Measurements from ENCODE around the gene CRYGN. TPM values are rescaled to one million over a fixed set of nuclear protein-coding genes. Genes with fewer than 3 reads are reported as not detected.

CRYGN gene
- total RNA-seq, 2 donors from 2014 or later, result 0.90 TPM; not detected in 1

DNA sequence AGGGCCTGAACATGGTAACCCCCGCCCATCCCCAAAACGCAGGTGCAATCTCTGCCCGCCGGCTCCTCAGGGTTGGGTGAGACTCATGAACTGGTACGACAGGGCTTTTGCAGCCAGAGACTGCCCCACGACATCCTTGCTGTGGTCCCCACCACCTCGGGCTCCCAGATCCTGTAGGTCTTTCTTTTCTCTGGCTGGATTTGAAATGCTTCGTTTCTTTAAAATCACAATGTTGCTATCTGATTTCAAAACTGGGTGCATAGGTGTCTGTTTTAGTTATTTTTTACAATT is 52.0 kb downstream of the CRYGN start:
- DNase-seq (ENCODE audit: low spot score), result no peak
- H3K4me3 ChIP-seq, result no peak overlapping the region
- no peaks in the 10 kb centered on the region for H3K27me3 ChIP-seq
- no peaks in the 10 kb centered on the region for H3K4me1 ChIP-seq
- TF ChIP-seq CTCF (IDR thresholded peaks at IDR 0.05), result no peak
- H3K36me3 ChIP-seq, result no peaks in the 10 kb centered on the region
- no peaks in the 10 kb centered on the region for H3K9me3 ChIP-seq
- H3K27ac ChIP-seq, result no peak overlapping the region

GRCh38 chr7:151387161-151388006 is 52.6 kb downstream of the CRYGN start:
- H3K9me3 ChIP-seq, result no peaks in the 10 kb centered on the region
- H3K4me3 ChIP-seq, result no peak overlapping the region
- H3K4me1 ChIP-seq, result no peaks in the 10 kb centered on the region
- TF ChIP-seq CTCF (IDR thresholded peaks at IDR 0.05), result no peak
- H3K36me3 ChIP-seq, result no peaks in the 10 kb centered on the region
- H3K27ac ChIP-seq, result no peak overlapping the region
- DNase-seq (ENCODE audit: low spot score), result no peak
- peaks cover 0 to 3% of the 10 kb centered on the region in 2 donors for H3K27me3 ChIP-seq

DNA sequence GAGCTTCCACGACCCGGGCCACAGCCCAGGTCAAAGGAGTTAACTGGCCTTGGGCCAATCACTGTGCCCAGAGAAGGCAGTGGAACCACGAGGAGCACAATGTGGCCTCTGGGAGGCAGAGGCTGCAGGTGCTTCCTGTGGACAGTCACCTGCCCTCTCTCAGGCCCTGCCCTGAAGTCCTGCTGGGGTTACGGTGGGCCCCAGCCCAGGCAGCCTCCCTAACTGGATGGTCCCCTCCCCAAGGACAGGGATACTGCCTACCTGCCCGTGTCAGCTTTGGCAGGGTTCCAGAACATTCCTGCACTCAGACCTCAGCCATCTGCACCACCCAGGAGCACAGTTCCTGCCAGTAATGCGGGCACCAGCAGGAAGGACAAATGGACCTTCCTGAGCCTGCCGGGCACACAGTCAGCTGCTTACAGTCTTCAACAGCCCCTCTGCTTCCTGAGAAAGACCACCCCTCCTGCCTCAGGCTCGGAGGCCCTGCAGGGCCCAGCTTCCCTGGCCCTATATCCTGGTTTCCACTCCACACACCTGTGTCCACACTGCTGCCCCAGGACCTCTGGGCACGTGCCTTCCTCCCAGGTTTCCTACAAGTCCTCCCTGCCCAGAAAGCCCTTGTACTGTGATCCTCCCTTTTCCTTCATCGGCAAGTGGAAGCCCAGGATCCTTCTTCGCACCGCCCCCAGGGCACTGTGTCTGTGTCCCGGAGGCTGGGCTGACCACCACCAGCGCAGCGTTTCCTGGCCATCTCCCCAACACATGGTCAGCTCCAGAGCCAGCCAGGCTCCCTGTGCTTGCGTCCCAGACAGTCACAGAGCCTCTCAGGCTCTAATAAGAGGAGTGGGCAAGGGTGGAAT is 53.4 kb downstream of the CRYGN start:
- peaks cover 2 to 11% of the 10 kb centered on the region in 2 donors for H3K27me3 ChIP-seq
- H3K27ac ChIP-seq, result no peak overlapping the region

GRCh38 chr7:151385626-151386300 is 54.2 kb downstream of the CRYGN start:
- H3K36me3 ChIP-seq, result no peaks in the 10 kb centered on the region
- no peak for TF ChIP-seq CTCF (IDR thresholded peaks at IDR 0.05)
- H3K4me1 ChIP-seq, result peaks cover 0 to 15% of the 10 kb centered on the region in 2 donors
- H3K27ac ChIP-seq, result no peak overlapping the region
- H3K27me3 ChIP-seq, result peaks cover 2 to 15% of the 10 kb centered on the region in 2 donors
- DNase-seq (ENCODE audit: low spot score), result no peak
- no peak overlapping the region for H3K4me3 ChIP-seq
- no peaks in the 10 kb centered on the region for H3K9me3 ChIP-seq

More for the DNA sequence above, 53.4 kb downstream of the CRYGN start:
- no peak overlapping the region for H3K4me3 ChIP-seq
- no peaks in the 10 kb centered on the region for H3K36me3 ChIP-seq
- no peaks in the 10 kb centered on the region for H3K9me3 ChIP-seq
- peaks cover 0 to 8% of the 10 kb centered on the region in 2 donors for H3K4me1 ChIP-seq
- no peak for DNase-seq (ENCODE audit: low spot score)
- no peak for TF ChIP-seq CTCF (IDR thresholded peaks at IDR 0.05)

DNA sequence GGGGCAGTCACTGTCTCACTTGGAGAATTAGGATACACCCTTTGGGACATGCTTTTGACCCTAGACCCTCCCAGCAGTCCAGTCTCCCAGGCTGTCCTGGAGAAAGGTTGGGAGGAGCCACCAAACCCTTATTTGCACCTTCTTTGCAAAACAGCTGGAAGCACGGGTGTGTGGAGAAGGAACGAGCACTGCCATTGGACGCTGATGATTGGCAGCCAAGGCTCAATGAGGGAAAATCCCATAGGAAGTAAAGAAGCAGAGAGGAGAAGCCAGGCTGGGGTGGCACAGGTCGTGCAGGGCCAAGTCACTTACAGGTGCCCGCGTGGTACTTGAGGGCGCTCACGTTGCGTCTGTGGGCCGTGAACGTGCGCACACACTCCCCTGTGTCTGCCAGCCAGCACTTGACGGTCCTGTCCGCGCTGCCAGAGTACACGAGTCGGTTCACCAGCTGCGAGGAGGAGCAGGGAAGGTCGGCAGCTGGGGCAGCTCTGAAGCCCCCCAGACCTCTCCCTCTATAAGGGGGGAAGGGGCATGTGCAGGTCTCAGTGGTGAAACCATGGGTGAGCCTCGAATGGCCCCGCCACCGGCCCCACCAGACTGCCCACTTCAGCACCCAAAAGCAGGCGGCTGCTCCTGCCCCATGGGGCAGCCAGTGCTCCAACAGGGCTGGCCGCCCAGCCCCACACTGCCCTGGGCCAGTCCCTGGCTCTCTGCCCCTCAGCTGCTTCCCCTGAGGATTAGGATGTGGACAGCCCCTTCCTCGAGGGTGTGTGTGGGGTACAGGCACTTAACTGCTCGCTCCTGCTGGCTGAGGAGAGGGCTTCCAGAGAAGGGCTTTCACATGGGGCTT is 54.9 kb downstream of the CRYGN start:
- Histone ChIP-seq H3K27ac (no peak overlapping the region), H3K27me3 (peaks cover 2 to 15% of the 10 kb centered on the region in 2 donors), H3K36me3 (no peaks in the 10 kb centered on the region), H3K4me1 (peaks cover 0 to 15% of the 10 kb centered on the region in 2 donors), H3K9me3 (no peaks in the 10 kb centered on the region), H3K4me3 (no peak overlapping the region)
- no peak for TF ChIP-seq CTCF (IDR thresholded peaks at IDR 0.05)
- DNase-seq (ENCODE audit: low spot score), result no peak

All from right atrium auricular region (tissue), 2 donors.